Stimulated activated CD4-positive, alpha-beta T cell treated with anti-CD3 and anti-CD28 coated beads, Interleukin-1b, Interleukin-23, amount 100 ng/mL, for 4 hours (primary cell): ENCODE results near the gene GDPD2.
"Not testable (repeated sequence)": the region's sequence is repeated elsewhere in the genome, so short reads cannot be mapped to it uniquely, and the experiment has no call there.

Source experiments
- DNase-seq, 2 donors: peaks; one replicate each; pipeline ENCODE4 v3.0.0-alpha.2; 2020; ENCODE audit warnings: low read depth in 2 of 2

The GDPD2 gene

GRCh38 chrX:70422851-70423341 lies at the start of gene GDPD2:
GDPD2 (plus strand) TSS chrX:70423314; CDS start chrX:70424985, 1,671 bp downstream.
- DNase-seq: no peak

GRCh38 chrX:70386235-70386634 lies 36.9 kb upstream of the GDPD2 start:
- no peak for DNase-seq

GRCh38 chrX:70398899-70399298 lies 24.2 kb upstream of the GDPD2 start:
- no peak for DNase-seq

- not testable (repeated sequence) for DNase-seq
Observed at GRCh38 chrX:70400181-70400580, 22.9 kb upstream of the GDPD2 start.

- DNase-seq: no peak
Observed at GRCh38 chrX:70402721-70403120, 20.4 kb upstream of the GDPD2 start.

- DNase-seq: no peak
Observed at GRCh38 chrX:70405003-70405402, 18.1 kb upstream of the GDPD2 start.

- no peak for DNase-seq
Observed at GRCh38 chrX:70410921-70411320, 12.2 kb upstream of the GDPD2 start.

GRCh38 chrX:70411475-70411874 lies 11.6 kb upstream of the GDPD2 start:
- DNase-seq: no peak

- no peak for DNase-seq
Observed at GRCh38 chrX:70421618-70422017, 1.5 kb upstream of the GDPD2 start.

- DNase-seq: no peak
Observed at GRCh38 chrX:70423936-70424675, 992 bp downstream of the GDPD2 start.

GRCh38 chrX:70424801-70425200 lies 1.7 kb downstream of the GDPD2 start:
- DNase-seq: no peak

- DNase-seq: no peak
Observed at GRCh38 chrX:70426286-70427278, 3.5 kb downstream of the GDPD2 start.

- no peak for DNase-seq
Observed at GRCh38 chrX:70427365-70427764, 4.3 kb downstream of the GDPD2 start.

- DNase-seq: no peak
Observed at GRCh38 chrX:70429759-70430158, 6.6 kb downstream of the GDPD2 start.

GRCh38 chrX:70432936-70433847 lies 10.1 kb downstream of the GDPD2 start:
- DNase-seq: no peak

- peak; percentile 59 to 65 for DNase-seq
Observed at GRCh38 chrX:70433848-70434351, 10.8 kb downstream of the GDPD2 start.

- DNase-seq: peak; percentile 35 to 58
Observed at GRCh38 chrX:70434352-70434866, 11.3 kb downstream of the GDPD2 start.

GRCh38 chrX:70434914-70435586 lies 11.9 kb downstream of the GDPD2 start:
- no peak for DNase-seq

- DNase-seq: no peak
Observed at GRCh38 chrX:70436343-70436742, 13.2 kb downstream of the GDPD2 start.

- no peak for DNase-seq
Observed at GRCh38 chrX:70437011-70437410, 13.9 kb downstream of the GDPD2 start.
